HG02943 (cell line): ENCODE data around the gene TSTD1.
"Not testable (repeated sequence)": the region's sequence is repeated elsewhere in the genome, so short reads cannot be mapped to it uniquely, and the experiment has no call there.

Experiments used
- ATAC-seq: cut with Tn5 transposase; IDR thresholded peaks from one replicate; pipeline ENCODE4 v1.9.1; 2021; ENCODE audit warnings: mild to moderate bottlenecking, low read depth, moderate library complexity; ENCODE audit not compliant: unreplicated experiment

Gene TSTD1

GRCh38 chr1:161039546-161039945 is 782 bp upstream of the TSTD1 start:
- ATAC-seq = no peak

- ATAC-seq = no peak
Observed at GRCh38 chr1:161039154-161039545, 386 bp upstream of the TSTD1 start.

- ATAC-seq = no peak
Observed at GRCh38 chr1:161037661-161038522, 872 bp downstream of the TSTD1 start.

GRCh38 chr1:161033751-161034150 is 5.0 kb downstream of the TSTD1 start:
- ATAC-seq = no peak

GRCh38 chr1:161032409-161032808 is 6.4 kb downstream of the TSTD1 start:
- no peak for ATAC-seq

GRCh38 chr1:161031874-161032273 is 6.9 kb downstream of the TSTD1 start:
- no peak for ATAC-seq

GRCh38 chr1:161029466-161029865 is 9.3 kb downstream of the TSTD1 start:
- not testable (repeated sequence) for ATAC-seq

GRCh38 chr1:161026954-161027353 is 11.8 kb downstream of the TSTD1 start:
- ATAC-seq = not testable (repeated sequence)

- not testable (repeated sequence) for ATAC-seq
Observed at GRCh38 chr1:161022432-161022831, 16.3 kb downstream of the TSTD1 start.

- ATAC-seq = no peak
Observed at GRCh38 chr1:161021970-161022353, 16.8 kb downstream of the TSTD1 start.

- ATAC-seq = peak; percentile 83
Observed at GRCh38 chr1:161021165-161021969, 17.4 kb downstream of the TSTD1 start.

- ATAC-seq = peak; percentile 37
Observed at GRCh38 chr1:161020509-161021164, 18.1 kb downstream of the TSTD1 start, which contains the start of gene F11R. TSS of gene F11R (minus strand) at chr1:161021152. CDS start at chr1:161021073, 79 bp downstream.

- ATAC-seq = no peak
Observed at GRCh38 chr1:161019751-161020495, 18.8 kb downstream of the TSTD1 start.

GRCh38 chr1:161019111-161019660 is 19.6 kb downstream of the TSTD1 start:
- ATAC-seq = not testable (repeated sequence)

- ATAC-seq = no peak
Observed at GRCh38 chr1:161018631-161018930, 20.2 kb downstream of the TSTD1 start.

GRCh38 chr1:161017756-161018630 is 20.8 kb downstream of the TSTD1 start:
- no peak for ATAC-seq

- ATAC-seq = not testable (repeated sequence)
Observed at GRCh38 chr1:161017181-161017580, 21.6 kb downstream of the TSTD1 start.

GRCh38 chr1:161016683-161017082 is 22.1 kb downstream of the TSTD1 start:
- ATAC-seq = not testable (repeated sequence)
